ENCODE data around the gene FAT4. TPM values are rescaled to one million over a fixed set of nuclear protein-coding genes. Genes with fewer than 3 reads are reported as not detected.

Gene FAT4
- total and polyA plus RNA-seq, 2 donors (not counting 3 experiments of a cell fraction or from before 2014, with no cell fraction given), result 16.4 to 39.1 TPM

GRCh38 chr4:125325733-125326132 lies 11.0 kb downstream of the FAT4 start:
- Histone ChIP-seq H3K4me3 (replicated peaks in 1 of 3; ENCODE audit: insufficient read depth in 1 of 3, low read depth in 1 of 3, low read length in 3 of 3) (no peak overlapping the region), H3K4me1 (ENCODE audit: control insufficient read depth, extremely low read depth, insufficient read depth, low read length) (peaks cover 44% of the 10 kb centered on the region), H3K9me1 (replicated peaks; ENCODE audit: control insufficient read depth, extremely low read depth, insufficient read depth, low read length) (no peaks in the 10 kb centered on the region), H3K27me3 (ENCODE audit: control insufficient read depth in 2 of 2, insufficient read depth in 2 of 2, low read length in 2 of 2) (no peaks in the 10 kb centered on the region), H2AFZ (ENCODE audit: low read depth, low read length) (no peak overlapping the region), H3K79me2 (ENCODE audit: control insufficient read depth, insufficient read depth, low read length) (peaks cover 50% of the 10 kb centered on the region), H3K4me2 (ENCODE audit: insufficient read depth, low read length) (peak overlapping the region; percentile 13), H3K9me3 (replicated peaks; ENCODE audit: control insufficient read depth, insufficient read depth, low read length) (no peaks in the 10 kb centered on the region), H3K9ac (replicated peaks; ENCODE audit: extremely low read depth, insufficient read depth, low read length) (no peak overlapping the region), H4K20me1 (replicated peaks; ENCODE audit: control insufficient read depth, extremely low read depth, insufficient read depth, low read length) (peaks cover 10% of the 10 kb centered on the region), H3K36me3 (ENCODE audit: control insufficient read depth in 2 of 2, extremely low read depth in 1 of 2, insufficient read depth in 2 of 2, low read length in 2 of 2) (no peaks in the 10 kb centered on the region), H3K27ac (ENCODE audit: insufficient read depth, low read depth, low read length) (no peak overlapping the region)
- no peak for DNase-seq (ENCODE audit: low read depth, low spot score)
- intact Hi-C loops (cut with micrococcal nuclease) (no loop called here), dilution Hi-C loops (cut with MboI; ENCODE audit: extremely low pct_ligation_motif_present, low sequenced_read_pairs) (no loop called here)
- no peak for FAIRE-seq
- BruUV-seq (replicated peaks), result no TSS peak
- POLR2A ChIA-PET, result interaction anchor here (0.7 to 2.9 kb wide), 2 partner anchors 11 kb away, joined by 5 to 11 read pairs; partner anchors contain the start of gene FAT4
- CTCF ChIA-PET, result interaction anchor here (1.5 kb wide), 1 partner anchor 57 kb away, joined by 5 read pairs; no protein-coding TSS in a partner anchor
- TF ChIP-seq POLR2A (IDR thresholded peaks at IDR 0.05; ENCODE audit: low read depth, low read length) (no peak), FOS (IDR thresholded peaks at IDR 0.05; ENCODE audit: borderline replicate concordance, insufficient read depth, low read length) (no peak), MAX (IDR thresholded peaks at IDR 0.05; ENCODE audit: insufficient read depth, insufficient read length) (no peak), JUN (IDR thresholded peaks at IDR 0.05; ENCODE audit: borderline replicate concordance, insufficient read depth, insufficient read length, low read depth) (no peak), POLR2AphosphoS5 (IDR thresholded peaks at IDR 0.05; ENCODE audit: insufficient read depth, low read depth, low read length) (no peak), EZH2 (IDR thresholded peaks at IDR 0.05; ENCODE audit: borderline replicate concordance, low read depth, low read length, severe bottlenecking) (no peak), MYC (IDR thresholded peaks at IDR 0.05; ENCODE audit: low read depth, low read length) (no peak), CTCF (IDR thresholded peaks at IDR 0.05; ENCODE audit: extremely low read depth in 1 of 2, insufficient read depth in 1 of 2, low read depth in 1 of 2, low read length in 2 of 2) (no peak), GATA2 (IDR thresholded peaks at IDR 0.05; ENCODE audit: insufficient read depth, insufficient read length, low read depth, low read length) (no peak)
